NCI-H2171 treated with DMSO at 0.1 percent for 48 hours (cell line): Measurements from ENCODE around the gene TEX12.
"Not testable (repeated sequence)": the region's sequence is repeated elsewhere in the genome, so short reads cannot be mapped to it uniquely, and the experiment has no call there.

Source experiments
- DNase-seq: peaks from one replicate; lab custom pipeline; 2025; lab: John Stamatoyannopoulos, UW

Gene TEX12

DNA sequence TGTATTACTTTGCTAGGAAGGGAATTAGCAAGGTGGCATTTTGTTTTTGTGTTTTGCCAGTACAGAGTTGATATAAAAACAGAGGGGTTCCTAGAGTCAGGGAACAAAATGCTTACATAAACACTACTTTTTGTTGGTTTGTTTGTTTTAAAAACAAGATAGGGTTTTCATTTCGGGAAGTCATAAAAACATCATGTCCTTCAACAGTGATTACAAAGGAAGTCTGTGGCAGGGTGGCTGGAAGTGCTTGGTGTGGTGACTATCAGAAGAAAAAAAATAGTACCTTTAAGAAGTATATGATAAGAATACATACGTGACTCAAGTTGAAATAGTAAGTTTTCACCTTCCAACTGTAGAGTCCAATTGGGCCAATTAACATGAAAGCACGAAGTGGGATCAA is 2.1 kb upstream of the TEX12 start:
- no peak for DNase-seq

DNA sequence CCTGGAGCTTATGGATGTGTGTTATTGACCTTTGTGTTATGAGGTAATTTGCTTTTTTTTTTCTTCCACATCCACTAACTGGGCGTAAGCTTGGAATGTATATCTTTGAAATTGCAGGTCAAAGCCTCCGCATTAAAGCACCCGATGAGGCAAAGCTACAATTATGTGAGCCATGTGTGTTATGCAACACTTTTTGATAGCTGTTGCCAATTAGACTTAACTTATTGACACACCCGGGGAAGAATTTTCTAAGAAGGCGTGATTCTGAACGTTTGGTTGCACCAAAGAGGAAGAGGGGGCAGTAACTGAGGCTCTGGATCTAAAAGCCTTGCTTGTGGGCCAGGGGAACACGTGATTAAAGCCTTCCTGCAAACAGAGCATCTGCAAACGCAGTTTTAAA is 610 bp upstream of the TEX12 start:
- no peak for DNase-seq

DNA sequence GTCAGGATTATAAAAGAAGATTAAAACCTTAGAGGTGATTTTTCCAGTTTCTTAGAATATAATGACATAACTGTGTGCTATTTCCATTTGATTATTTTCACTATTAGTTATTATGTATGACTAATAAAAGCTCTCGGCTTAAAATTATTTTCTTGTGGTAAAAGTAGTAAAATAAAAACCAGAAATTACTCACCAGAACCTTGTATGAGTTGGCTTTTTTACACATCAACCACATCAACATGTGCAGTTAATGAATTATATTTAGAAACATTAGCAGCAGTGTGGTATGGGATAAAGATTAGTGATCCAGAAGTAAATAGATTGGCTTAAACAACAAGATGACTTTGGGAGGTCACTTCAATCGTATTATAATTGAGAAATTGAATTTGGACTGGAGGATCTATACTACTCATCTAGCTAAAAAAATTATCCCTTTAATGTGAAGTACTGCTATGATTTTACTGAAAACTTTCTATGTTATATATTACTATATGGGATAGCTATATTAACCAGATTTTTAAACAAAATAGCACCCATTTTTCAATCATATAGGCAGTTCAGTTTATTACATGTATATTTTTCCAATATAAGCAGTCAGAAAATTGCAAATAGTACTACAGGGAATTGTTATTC is 5.3 kb downstream of the TEX12 start:
- DNase-seq: no peak

DNA sequence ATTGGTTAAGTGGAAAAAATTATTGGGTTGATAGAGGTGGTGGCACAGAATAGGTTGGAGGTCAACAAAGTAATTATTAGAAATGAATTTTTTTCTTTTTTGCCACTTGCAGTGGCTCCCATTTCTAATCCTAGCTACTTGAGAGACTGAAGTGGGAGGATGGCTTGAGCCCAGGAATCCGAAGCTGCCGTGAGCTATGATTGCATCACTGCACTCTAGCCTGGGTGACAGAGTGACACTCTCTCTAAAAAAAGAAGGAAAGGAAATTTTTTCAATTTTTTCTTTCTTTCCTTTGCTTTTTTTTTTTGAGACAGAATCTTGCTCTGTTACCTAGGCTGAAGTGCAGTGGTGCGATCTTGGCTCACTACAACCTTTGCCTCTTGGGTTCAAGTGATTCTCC is 6.0 kb downstream of the TEX12 start:
- no peak for DNase-seq

DNA sequence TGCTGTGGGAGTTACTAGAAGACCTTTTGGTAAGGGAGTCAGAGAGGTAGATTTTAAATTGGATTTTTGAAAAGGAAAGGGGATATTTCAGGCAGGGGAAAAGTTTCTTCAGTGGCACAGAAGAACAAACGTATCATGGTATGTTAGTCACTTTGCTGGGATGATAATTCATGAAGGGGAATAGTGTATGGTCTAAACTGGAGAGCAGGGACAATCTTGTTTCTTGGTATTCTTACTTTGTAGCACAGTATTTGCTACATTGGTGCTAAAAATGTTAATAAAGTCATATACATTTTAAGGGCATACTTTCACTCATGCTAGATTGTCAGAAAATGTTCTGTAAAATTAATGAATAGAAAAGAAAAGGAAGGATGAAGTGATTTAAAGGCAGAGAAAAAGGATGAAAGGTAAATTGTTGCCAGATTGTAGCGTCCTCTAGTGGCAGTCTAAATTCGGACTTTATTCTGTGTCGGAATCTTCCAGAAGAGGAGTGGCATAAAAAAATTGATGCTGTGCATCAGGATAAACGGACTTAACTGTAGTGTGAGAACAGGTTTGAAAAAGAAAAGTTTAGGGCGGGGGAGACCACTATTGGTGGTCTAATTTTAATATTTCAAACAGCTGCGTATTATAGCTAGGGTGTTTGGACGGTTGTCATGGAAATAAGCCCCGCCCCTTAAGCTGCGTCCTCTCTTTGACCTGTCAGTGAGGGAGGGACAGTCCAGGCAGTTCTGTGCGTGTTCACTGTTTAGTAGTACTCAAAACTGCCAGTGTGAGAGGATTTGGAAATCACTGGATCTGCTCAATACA is 7.8 kb downstream of the TEX12 start, which contains the start of gene BCO2:
TSS of gene BCO2 (plus strand) at position 724 of the 810 bp plus-strand sequence. CDS start 90 bp downstream, outside the sequence.
- peak; percentile 11 for DNase-seq

DNA sequence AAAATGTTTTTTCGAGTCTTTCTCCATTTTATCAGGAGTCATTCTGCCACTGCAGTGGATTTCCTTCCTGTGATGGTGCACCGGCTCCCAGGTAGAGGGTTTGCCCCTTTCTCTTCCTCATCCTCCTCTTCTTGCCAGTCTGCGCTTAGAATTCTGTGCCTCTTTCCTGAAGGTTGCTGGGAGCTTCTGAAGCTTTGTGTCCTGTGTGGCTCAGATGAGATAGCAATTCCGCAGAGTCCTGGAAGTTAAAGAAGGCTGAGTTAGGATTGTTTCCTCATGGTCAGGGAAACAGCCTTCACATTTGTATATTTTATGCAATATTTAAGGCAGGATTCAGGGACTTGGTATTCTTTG is 8.4 kb downstream of the TEX12 start:
- DNase-seq: no peak

DNA sequence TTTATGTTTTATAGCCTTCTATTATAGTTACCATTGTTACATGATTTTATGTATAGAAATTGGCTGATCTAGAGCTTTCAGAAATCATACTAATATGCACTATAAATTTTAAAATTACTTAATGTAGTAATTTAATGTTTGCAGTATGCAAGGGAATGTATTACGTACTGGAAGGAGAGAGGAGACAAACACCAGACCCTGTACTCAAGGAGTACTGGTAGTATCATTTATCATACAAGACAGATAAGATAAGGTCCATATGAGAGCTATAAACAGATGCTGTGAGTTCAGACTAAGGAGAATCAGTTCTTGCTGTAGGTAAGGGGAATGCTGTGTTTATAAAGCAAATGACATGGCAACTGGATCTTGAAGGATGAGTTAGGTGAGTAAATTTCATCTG is 8.9 kb downstream of the TEX12 start:
- no peak for DNase-seq

DNA sequence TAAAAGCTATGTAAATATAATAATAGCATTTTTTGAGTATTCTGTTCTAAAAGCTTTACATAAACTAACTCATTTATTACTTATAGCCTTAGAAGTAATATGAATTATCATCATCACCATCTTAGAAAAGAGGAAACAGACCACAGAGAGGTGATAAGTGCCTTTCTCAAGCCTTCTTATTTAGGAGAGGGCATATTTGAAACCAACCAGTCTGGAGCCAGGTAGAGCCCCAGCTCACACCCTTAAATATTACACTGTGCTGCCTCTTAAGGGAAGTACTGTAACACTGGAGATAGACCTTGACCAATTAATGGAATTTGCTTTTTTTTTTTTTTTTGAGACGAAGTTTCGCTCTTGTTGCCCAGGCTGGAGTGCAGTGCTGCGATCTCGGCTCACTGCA is 10.4 kb downstream of the TEX12 start:
- no peak for DNase-seq

DNA sequence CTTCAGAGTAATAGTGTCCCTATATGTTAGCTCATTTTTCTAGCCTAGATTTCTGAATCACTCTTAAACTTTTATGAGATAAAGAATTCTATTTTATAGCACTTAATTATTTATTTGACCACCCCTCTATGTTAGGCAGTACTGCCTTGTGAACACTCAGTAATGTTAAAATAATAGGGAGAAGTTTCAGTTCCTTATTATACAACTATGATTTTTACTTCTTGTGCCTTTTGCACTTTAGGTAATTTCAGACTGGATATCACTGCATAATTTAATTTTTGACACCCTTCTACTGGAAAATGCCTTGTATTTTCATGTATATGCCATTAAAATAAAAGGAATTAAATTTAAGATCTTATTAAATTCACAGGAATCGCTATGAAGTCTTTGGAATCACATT is 11.3 kb downstream of the TEX12 start:
- no peak for DNase-seq

DNA sequence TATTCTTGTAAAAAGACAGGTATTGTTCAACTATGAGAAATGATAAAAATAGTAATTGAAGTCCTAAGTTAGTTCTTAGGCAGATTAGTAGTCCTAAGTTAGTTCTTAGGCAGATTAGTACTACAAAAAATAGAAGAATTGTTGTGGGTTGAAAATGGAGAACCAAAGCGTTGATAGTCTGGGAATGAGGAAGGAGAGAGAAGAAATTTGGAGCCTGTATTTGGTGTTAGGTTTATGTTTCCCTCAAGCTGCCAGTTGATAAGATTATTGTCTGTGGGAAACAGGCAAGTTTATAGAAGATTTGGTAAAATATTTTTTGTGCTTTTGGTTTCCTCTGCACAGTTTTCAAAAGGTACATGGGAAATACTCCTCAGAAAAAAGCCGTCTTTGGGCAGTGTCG is 11.8 kb downstream of the TEX12 start:
- no peak for DNase-seq

DNA sequence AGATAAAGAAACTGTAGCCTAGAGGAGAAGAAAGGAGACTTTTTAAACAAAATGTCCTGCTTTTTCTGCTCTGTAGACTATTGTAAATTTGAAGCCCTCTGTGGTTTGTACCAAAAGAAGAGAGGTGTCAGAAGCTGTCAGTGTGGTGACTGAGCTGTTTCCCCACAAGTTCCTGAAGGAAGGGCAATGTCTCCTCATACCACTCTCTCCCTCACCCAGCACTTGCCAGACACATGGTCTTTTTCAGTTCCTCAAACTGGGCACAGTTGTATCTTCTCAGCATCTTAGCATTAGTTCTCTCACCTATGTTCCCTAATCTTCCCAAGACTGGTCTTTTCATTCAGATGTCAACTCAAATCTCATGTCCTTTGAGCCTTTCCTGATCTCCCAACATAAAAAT is 12.4 kb downstream of the TEX12 start:
- DNase-seq: no peak

DNA sequence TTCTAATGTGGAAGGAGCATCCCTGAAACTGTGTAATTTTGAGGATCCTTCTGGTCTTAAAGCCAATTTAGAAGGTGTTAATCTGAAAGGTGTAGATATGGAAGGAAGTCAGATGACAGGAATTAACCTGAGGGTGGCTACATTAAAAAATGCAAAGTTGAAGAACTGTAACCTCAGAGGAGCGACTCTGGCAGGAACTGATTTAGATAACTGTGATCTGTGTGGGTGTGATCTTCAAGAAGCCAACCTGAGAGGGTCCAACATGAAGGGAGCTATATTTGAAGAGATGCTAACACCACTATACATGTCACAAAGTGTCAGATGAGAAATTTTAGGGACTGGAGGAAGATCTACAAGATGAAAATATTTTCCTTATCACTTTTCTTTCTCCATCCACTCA is 15.7 kb downstream of the TEX12 start:
- DNase-seq: no peak

DNA sequence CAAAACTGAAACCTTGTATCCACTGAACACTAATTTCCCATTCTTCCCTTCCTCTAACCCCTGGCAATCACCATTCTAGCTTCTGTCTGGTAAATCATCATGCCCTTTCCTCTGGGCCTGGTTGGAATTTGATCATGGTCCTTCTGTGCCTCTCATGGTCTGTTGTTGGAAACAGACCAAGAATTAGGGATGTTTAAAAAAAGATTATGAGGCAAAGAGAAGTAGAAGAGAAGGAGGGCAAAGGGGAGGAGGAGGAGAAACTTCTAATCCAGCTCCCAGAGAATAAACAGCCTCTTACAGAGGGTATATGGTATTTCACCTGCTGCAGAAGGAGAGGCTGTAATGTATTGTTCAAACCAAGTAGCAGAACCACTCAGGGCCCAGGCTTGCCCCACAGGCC is 18.7 kb downstream of the TEX12 start:
- DNase-seq: no peak

DNA sequence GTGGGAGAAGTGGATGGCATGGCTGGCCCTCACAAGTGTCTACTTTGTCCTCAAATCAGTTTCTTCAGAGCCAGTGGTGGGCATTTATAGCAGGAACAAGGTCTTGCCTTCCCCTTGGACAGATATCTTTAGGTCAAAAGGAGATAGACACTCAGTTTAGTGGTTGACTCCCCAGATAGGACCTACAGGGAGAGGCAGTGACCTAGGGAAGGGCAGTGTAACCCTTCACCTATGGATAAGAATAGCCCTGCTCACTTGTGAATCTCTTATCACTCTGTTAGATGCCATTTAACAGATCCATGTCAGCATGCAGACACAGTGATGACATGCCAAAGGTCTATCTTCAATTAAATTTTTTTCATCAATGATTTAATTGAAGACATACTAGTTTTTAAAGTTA is 19.1 kb downstream of the TEX12 start:
- DNase-seq: no peak

DNA sequence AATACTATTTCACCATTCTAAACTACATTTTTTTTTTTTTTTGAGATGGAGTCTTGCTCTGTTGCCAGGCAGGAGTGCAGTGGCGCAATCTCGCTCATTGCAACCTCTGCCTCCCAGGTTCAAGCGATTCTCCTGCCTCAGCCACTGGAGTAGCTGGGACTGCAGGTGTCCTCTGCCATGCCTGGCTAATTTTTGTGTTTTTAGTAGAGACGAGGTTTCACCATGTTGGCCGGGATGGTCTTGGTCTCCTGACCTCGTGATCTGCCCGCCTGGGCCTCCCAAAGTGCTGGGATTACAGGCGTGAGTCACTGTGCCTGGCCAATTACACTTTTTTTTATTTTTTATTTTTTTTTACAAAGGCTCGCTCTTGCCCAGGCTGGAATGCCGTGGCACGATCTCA is 27.9 kb downstream of the TEX12 start:
- not testable (repeated sequence) for DNase-seq

DNA sequence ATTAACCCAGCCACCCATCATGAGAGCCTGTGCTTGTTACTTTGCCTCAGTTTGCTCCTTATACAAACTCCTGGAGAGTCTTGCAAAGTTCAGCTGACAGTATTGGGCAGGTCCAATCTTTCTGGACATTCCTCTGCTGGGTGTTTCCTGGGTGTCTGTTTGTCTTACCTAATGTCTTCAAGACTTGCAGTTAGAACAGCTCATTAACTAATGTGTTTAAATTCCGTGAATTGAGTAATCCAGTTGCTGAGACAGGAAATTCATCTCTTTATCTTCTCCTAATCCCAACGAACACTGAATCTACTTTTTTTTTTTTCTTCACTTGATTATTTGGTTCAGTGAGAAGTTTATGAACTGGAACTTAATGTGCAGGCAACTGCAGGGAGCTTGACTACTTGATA is 28.8 kb downstream of the TEX12 start:
- no peak for DNase-seq

DNA sequence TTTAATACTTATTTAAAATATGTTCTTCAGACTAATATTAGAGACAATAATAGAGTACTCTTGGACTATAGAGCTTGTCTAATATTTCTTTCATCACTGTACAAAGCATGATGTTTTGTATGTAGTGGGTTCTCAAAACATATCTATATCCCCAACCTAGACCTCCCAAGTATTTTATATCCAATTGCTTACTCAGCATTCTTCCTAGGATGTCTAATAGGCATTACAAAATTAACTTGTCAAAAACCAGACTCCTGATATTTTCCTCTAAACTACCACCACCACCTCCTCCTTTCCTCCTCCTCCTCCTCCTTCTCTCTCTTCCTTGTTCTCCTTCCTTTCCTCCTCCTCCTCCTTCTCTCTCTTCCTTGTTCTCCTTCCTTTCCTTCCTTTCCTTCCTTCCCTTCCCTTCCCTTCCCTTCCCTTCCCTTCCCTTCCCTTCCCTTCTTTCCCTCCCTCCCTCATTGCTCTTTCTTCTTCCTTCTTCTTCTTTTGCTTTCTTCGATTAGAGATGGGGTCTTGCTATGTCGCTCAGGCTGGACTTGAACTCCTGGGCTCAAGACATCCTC is 29.4 kb downstream of the TEX12 start:
- DNase-seq: no peak

DNA sequence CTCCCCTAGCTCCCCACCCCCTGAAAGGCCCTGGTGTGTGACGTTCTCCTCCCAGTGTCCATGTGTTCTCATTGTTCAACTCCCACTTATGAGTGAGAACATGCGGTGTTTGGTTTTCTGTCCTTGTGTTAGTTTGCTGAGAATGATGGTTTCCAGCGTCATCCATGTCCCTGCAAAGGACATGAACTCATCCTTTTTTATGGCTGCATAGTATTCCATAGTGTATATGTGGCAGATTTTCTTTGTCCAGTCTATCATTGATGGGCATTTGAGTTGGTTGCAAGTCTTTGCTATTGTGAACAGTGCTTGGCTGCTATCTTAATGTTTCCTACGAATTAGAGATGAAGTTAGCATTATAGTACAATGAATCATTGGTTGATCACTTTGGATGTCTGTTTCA is 31.9 kb downstream of the TEX12 start:
- not testable (repeated sequence) for DNase-seq

DNA sequence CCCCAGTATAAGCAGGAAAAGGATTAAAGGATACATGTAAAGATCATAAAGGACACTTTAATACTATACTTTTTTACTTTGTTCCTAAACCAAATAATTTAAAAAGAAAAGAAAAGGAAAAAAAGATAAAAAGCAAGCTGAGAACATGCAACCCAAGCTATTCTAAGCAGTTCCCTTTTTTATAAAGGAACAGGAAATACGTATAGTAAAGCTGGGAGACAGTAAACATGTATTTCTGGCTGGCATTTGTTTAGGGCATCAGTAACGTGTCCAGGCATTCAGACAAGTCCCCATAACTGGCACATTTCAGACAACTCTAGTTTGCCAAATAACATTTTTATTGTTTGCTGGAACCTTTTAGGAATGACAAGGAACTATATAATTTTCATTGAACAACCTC is 33.1 kb downstream of the TEX12 start:
- DNase-seq: no peak

DNA sequence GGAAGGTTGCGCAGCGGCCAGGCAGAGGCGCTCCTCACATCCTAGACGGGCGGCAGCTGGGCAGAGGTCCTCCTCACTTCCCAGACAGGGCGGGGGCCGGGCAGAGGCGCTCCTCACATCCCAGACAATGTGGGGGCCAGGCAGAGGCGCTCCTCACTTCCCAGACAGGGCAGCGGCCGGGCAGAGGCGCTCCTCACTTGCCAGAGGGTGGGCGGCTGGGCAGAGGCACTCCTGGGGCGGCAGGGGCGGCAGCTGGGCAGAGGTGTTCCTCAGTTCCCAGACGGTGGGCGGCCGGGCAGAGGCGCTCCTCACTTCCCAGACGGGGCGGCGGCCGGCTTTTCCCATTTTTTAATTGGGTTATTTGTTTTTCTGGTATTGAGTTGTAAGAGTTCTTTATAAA is 38.9 kb downstream of the TEX12 start:
- no peak for DNase-seq

DNA sequence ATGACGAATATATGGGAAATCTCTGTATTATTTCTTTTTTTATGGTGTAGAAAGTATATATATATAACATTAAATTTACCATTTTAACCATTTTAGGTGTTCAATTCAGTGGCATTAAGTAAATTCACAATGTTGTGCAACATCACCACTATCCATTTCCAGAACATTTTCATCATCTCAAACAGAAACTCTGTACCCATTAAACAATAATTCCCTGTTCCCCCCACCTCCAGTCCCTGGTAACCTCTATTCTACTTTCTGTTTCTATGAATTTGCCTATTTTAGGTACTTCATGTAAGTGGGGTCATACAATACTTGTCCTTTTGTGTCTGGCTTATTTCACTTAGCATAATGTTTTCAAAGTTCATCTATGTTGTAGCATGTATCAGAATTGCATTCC is 43.7 kb downstream of the TEX12 start:
- no peak for DNase-seq

DNA sequence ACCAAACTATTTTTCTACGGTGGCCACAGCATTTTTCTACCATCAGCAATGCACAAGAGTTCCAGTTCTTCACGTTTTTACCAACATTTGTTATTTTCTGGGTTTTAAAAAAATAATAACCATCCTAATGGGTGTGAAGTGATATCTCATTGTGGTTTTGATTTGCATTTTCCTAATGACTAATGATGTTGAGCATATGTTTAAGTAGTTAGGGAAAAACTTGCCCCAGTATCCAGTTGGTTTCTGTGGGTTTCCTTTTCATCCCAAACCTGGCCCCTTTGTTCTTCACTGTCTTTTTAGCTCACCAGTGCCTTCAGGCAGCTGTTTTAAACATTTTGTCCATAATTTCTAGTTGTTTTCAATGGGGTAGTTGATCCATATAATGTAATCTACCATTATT is 44.4 kb downstream of the TEX12 start:
- DNase-seq: no peak

DNA sequence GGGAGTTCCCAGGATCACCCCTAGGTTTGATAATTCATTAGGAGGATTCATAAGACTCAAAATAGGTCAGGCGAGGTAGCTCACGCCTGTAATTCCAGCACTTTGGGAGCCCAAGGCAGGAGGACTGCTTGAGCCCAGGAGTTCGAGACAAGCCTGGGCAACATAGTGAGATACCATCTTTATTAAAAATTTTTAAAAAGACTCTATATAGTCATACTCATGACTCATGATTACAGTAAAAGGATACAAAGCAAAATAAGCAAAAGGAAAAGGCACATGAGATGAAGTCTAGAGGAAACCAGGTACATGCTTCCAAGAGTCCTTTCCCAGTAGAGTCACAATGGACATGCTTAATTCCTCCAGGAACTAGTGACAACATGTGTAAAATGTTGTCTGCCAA is 45.1 kb downstream of the TEX12 start:
- no peak for DNase-seq

DNA sequence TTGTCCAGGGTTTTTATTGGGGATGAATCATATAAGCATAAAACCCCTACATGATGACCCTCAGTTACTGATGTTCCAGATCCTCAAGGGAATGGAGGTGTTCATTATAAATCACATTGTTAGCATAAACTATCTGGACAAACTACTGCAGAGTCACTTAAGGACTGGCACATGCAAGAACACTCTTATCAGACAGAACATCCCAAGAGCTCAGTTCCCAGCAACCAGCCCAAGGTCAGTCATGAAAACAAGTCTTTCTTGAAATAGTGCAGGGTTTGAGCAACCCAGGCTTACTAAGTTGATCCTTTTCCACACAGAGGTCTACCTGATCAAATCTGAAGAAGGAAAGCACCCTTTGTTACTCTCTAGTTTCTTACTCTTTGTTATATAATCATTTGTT is 45.5 kb downstream of the TEX12 start:
- no peak for DNase-seq
